Natural killer cell (primary cell): ENCODE data around the gene AKAP6. TPM values are rescaled to one million over a fixed set of nuclear protein-coding genes. Genes with fewer than 3 reads are reported as not detected.
"Not testable (repeated sequence)": the region's sequence is repeated elsewhere in the genome, so short reads cannot be mapped to it uniquely, and the experiment has no call there.

ENCODE experiments used
- ATAC-seq, 3 donors: fragments of 150-1000 bp in 2 of 3; fragments of 200-7000 bp in 1 of 3; cut with Tn5 transposase; 1 replicate in 1 of 3; 2 replicates in 2 of 3; pipeline ENCODE4 v1.10.0; 2021; ENCODE audit warnings: mild to moderate bottlenecking in 2 of 3, moderate library complexity in 2 of 3
- DNase-seq, 2 donors: peaks; one replicate each; pipeline versions ENCODE4 v3.0.0 to v3.0.0-alpha.2; 2013 to 2021; ENCODE audit warnings: mixed read lengths in 1 of 2
- H3K27ac ChIP-seq: one replicate; pipeline ENCODE4 v1.5.1; 2013; ENCODE audit warnings: mild to moderate bottlenecking, low read length
- H3K27me3 ChIP-seq: one replicate; pipeline ENCODE4 v1.6.1; 2013; ENCODE audit warnings: low read length; ENCODE audit not compliant: control insufficient read depth, insufficient read depth
- H3K36me3 ChIP-seq: one replicate; pipeline ENCODE4 v1.6.1; 2013; ENCODE audit warnings: low read length; ENCODE audit not compliant: control insufficient read depth, insufficient read depth
- H3K4me1 ChIP-seq: one replicate; pipeline ENCODE4 v1.6.1; 2013; ENCODE audit warnings: low read length; ENCODE audit not compliant: control insufficient read depth, insufficient read depth
- H3K4me3 ChIP-seq: one replicate; pipeline ENCODE4 v1.5.1; 2013; ENCODE audit warnings: low read length
- H3K9me3 ChIP-seq: one replicate; pipeline ENCODE4 v1.6.1; 2013; ENCODE audit warnings: low read length; ENCODE audit not compliant: control insufficient read depth, insufficient read depth
- H3K27ac Mint-ChIP-seq, 2 donors: one replicate each; pipeline ENCODE4 v1.8.0; 2022; ENCODE audit warnings: mild to moderate bottlenecking in 2 of 2, mixed read lengths in 2 of 2, moderate library complexity in 1 of 2
- H3K27me3 Mint-ChIP-seq, 2 donors: one replicate each; pipeline ENCODE4 v1.8.0; 2022; ENCODE audit warnings: low read depth in 2 of 2, mixed read lengths in 2 of 2
- H3K36me3 Mint-ChIP-seq: one replicate; pipeline ENCODE4 v1.8.0; 2022; ENCODE audit warnings: mixed read lengths
- H3K4me1 Mint-ChIP-seq, 2 donors: one replicate each; pipeline ENCODE4 v1.8.0; 2022; ENCODE audit warnings: mixed read lengths in 2 of 2
- H3K4me3 Mint-ChIP-seq: one replicate; pipeline ENCODE4 v1.8.0; 2022; ENCODE audit warnings: mild to moderate bottlenecking, moderate library complexity, mixed read lengths
- H3K9me3 Mint-ChIP-seq, 2 donors: one replicate each; pipeline ENCODE4 v1.8.0; 2022; ENCODE audit warnings: mixed read lengths in 2 of 2
- WGBS: methylation state at CpG from one replicate; pipeline ENCODE4 v1.1.7; 2013; ENCODE audit warnings: missing lambda C conversion rate; ENCODE audit not compliant: insufficient coverage; 5-methylcytosine and 5-hydroxymethylcytosine counted together
- intact Hi-C: fragments of 100-400 bp; cut with micrococcal nuclease; formaldehyde crosslinking; loops from one replicate; pipeline ENCODE4 v1.14.2; 2022
- total RNA-seq, 4 donors: library from RNA; stranded (reverse); fragments of 120-200 nt in 1 of 4; gene quantifications; one replicate each; pipeline versions ENCODE4 v1.2.3 to v1.2.4, GENCODE V29; 2013 to 2022
- TF ChIP-seq, protein P1 (sequence below): fragments of 200-600 bp; IDR thresholded peaks from one replicate; pipeline ENCODE4 v1.8.0; 2022; ENCODE audit warnings: antibody characterized with exemption

Gene AKAP6
- total RNA-seq, 3 donors from 2014 or later (not counting 1 experiment from before 2014, with no cell fraction given): 0.21 to 1.3 (median 0.80) TPM

DNA sequence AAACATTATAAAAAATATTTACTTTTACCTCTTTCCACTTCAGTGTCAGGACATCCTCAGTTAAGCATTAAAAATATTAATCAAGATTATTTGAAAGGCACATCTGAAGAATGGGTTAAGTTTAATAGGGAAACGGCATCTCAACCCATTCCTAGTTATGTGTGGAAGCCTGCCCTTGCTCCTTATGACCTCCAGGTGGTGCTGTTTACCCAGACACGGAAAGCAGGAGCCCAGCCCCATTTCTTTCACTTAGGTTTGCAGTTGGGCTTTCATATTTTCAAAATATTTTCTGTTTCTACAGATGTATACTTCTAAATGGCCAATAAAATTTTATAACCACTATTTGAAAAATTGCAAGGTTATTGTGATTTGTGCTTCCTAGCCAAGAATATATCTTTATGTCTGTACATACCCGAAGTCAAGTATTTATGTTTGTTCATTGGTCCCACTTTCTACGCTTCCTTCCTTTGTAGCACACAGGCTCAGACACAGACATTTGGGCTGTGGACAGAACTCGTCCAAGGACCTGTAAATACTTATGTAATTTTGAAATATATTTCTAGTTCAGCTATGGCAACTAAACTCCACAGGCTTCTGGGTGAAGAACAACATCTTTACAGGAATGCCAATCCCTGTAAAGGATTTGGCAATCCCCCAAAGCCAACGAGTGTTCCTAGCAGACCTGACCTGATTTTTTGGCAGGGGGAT is 247.1 kb downstream of the AKAP6 start:
- peak in 1 of 2 donors; percentile 71 for DNase-seq
- Histone ChIP-seq H3K27ac (no peak overlapping the region), H3K27me3 (no peaks in the 10 kb centered on the region), H3K4me1 (no peaks in the 10 kb centered on the region), H3K9me3 (no peaks in the 10 kb centered on the region), H3K36me3 (no peaks in the 10 kb centered on the region), H3K4me3 (no peak overlapping the region)
- no peaks in the 10 kb centered on the region for H3K9me3 Mint-ChIP-seq
- TF ChIP-seq, protein P1, sequence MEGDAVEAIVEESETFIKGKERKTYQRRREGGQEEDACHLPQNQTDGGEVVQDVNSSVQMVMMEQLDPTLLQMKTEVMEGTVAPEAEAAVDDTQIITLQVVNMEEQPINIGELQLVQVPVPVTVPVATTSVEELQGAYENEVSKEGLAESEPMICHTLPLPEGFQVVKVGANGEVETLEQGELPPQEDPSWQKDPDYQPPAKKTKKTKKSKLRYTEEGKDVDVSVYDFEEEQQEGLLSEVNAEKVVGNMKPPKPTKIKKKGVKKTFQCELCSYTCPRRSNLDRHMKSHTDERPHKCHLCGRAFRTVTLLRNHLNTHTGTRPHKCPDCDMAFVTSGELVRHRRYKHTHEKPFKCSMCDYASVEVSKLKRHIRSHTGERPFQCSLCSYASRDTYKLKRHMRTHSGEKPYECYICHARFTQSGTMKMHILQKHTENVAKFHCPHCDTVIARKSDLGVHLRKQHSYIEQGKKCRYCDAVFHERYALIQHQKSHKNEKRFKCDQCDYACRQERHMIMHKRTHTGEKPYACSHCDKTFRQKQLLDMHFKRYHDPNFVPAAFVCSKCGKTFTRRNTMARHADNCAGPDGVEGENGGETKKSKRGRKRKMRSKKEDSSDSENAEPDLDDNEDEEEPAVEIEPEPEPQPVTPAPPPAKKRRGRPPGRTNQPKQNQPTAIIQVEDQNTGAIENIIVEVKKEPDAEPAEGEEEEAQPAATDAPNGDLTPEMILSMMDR: peak; percentile 78
- no peaks in the 10 kb centered on the region for H3K36me3 Mint-ChIP-seq
- WGBS: 28% methylated on average over 5 of the region's 6 CpGs
- ATAC-seq: peak in 2 of 3 donors; percentile 60 to 81
- no peaks in the 10 kb centered on the region for H3K27me3 Mint-ChIP-seq
- no peak overlapping the region for H3K4me3 Mint-ChIP-seq
- no peaks in the 10 kb centered on the region for H3K4me1 Mint-ChIP-seq
- H3K27ac Mint-ChIP-seq: no peak overlapping the region
- intact Hi-C loops: loop anchor here (2.0 kb wide), 1 partner anchor 1747 kb away; no protein-coding TSS in a partner anchor

DNA sequence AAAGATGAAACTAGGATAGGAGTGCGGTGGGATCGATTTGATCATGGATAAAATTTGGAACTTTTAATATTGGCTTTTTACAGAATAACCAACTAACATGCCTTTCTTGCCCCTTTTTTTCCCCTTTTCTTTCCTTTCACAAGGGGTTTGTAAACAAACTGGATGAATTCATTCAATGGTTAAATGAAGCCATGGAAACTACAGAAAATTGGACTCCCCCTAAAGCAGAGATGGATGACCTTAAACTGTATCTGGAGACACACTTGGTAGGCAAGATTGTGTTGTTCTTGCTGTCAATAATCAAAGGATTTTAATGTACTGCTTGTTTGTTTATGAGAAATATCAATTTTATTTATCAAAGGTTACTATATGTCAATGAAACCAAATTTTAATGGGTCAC is 247.9 kb downstream of the AKAP6 start:
- Histone ChIP-seq H3K4me1 (no peaks in the 10 kb centered on the region), H3K27ac (no peak overlapping the region), H3K36me3 (no peaks in the 10 kb centered on the region), H3K4me3 (no peak overlapping the region), H3K9me3 (no peaks in the 10 kb centered on the region), H3K27me3 (no peaks in the 10 kb centered on the region)
- H3K4me3 Mint-ChIP-seq: no peak overlapping the region
- no peak overlapping the region for H3K27ac Mint-ChIP-seq
- H3K4me1 Mint-ChIP-seq: no peaks in the 10 kb centered on the region
- no CpG with 5 or more reads among the region's 2 CpGs for WGBS
- DNase-seq (no peak), ATAC-seq (no peak)
- intact Hi-C loops: loop anchor here (2.0 kb wide), 1 partner anchor 1746 kb away; no protein-coding TSS in a partner anchor
- no peaks in the 10 kb centered on the region for H3K9me3 Mint-ChIP-seq
- no peaks in the 10 kb centered on the region for H3K36me3 Mint-ChIP-seq
- H3K27me3 Mint-ChIP-seq: no peaks in the 10 kb centered on the region
- TF ChIP-seq, protein P1: no peak

DNA sequence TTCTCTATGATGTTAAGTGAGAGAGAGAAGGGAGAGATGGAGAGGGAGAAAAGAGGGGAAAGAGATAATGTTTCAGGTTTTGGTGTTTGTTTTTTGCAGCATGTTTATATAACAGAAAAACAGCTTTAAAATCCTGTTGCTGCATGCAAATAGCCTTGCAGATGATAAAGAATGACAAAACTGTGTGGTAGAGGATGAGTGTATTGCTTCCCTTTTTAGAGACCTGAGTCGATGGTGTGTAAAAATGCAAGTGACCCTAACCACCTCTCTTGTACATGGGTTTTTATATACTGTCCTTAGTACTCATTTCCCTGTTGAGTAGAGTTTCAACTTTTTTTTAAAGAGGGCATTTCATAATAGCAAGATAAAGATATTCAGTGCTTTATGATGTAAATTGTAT is 249.1 kb downstream of the AKAP6 start:
- no peaks in the 10 kb centered on the region for H3K9me3 ChIP-seq
- H3K27me3 ChIP-seq: no peaks in the 10 kb centered on the region
- no peaks in the 10 kb centered on the region for H3K4me1 ChIP-seq
- Mint-ChIP-seq H3K36me3 (no peaks in the 10 kb centered on the region), H3K4me3 (no peak overlapping the region), H3K27ac (no peak overlapping the region), H3K27me3 (no peaks in the 10 kb centered on the region), H3K9me3 (no peaks in the 10 kb centered on the region), H3K4me1 (no peaks in the 10 kb centered on the region)
- H3K36me3 ChIP-seq: no peaks in the 10 kb centered on the region
- no peak for ATAC-seq
- H3K4me3 ChIP-seq: no peak overlapping the region
- 20% methylated on average over 1 of the region's 1 CpG for WGBS
- no peak overlapping the region for H3K27ac ChIP-seq
- TF ChIP-seq, protein P1: no peak
- intact Hi-C loops: no loop called here
- DNase-seq: no peak

DNA sequence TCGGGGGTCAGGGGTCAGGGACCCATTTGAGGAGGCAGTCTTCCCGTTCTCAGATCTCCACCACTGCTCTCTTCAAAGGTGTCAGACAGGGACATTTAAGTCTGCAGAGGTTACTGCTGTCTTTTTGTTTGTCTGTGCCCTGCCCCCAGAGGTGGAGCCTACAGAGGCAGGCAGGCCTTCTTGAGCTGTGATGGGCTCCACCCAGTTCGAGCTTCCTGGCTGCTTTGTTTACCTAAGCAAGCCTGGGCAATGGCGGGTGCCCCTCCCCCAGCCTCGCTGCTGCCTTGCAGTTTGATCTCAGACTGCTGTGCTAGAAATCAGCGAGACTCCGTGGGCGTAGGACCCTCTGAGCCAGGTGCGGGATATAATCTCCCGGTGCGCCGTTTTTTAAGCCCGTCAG is 254.3 kb downstream of the AKAP6 start:
- WGBS: 91% methylated on average over 12 of the region's 13 CpGs
- H3K4me1 ChIP-seq, DNase-seq: not testable (repeated sequence)

More for the DNA sequence above, 254.3 kb downstream of the AKAP6 start:
- H3K4me3 Mint-ChIP-seq, H3K27ac ChIP-seq, H3K9me3 ChIP-seq, H3K27ac Mint-ChIP-seq, intact Hi-C loops, H3K36me3 Mint-ChIP-seq, H3K4me3 ChIP-seq, H3K27me3 ChIP-seq, H3K9me3 Mint-ChIP-seq, H3K4me1 Mint-ChIP-seq, H3K36me3 ChIP-seq, H3K27me3 Mint-ChIP-seq, ATAC-seq: not testable (repeated sequence)
